ENCODE data around the gene FRAS1. TPM values are rescaled to one million over a fixed set of nuclear protein-coding genes. Genes with fewer than 3 reads are reported as not detected.

FRAS1 gene
- total RNA-seq, 1 experiment from 2014 or later = 0.23 TPM

DNA sequence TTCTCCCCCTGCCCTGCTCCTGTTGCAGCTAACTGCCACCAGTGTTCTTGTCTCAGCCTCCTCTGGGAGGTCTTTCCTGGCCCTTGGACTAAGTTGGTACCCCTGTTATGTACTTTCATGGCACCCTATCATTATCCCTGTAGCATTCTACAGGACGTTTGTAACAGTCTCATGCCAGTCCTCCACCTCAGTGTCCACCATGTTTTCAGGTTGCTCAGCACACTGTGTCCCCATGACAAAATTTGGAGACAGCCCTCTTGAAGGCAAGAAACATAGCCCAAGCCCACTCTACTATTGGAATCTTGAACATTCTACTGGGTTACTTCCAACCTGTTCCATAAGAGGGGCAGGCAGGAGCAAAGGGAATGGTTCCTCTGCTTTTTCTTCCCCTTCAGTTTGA, 300.0 kb downstream of the FRAS1 start:
- in situ Hi-C loops (cut with HindIII; ENCODE audit: low pct_unique_long_range_greater_than_20kb, low sequenced_read_pairs) = no loop called here
- ATAC-seq = no peak
- Histone ChIP-seq H3K4me1 (ENCODE audit: control insufficient read depth, insufficient read depth, low read length) (no peaks in the 10 kb centered on the region), H3K36me3 (ENCODE audit: control insufficient read depth, insufficient read depth, low read length) (no peaks in the 10 kb centered on the region), H3K27me3 (ENCODE audit: control insufficient read depth, insufficient read depth, low read length) (no peaks in the 10 kb centered on the region), H3K4me3 (ENCODE audit: low read depth in 2 of 2, low read length in 2 of 2) (no peak overlapping the region), H3K27ac (ENCODE audit: low read length) (no peak overlapping the region), H3K9me3 (ENCODE audit: control insufficient read depth, insufficient read depth, low read depth, low read length) (no peaks in the 10 kb centered on the region)
- BruUV-seq (replicated peaks) = no TSS peak
- TF ChIP-seq, protein P1, sequence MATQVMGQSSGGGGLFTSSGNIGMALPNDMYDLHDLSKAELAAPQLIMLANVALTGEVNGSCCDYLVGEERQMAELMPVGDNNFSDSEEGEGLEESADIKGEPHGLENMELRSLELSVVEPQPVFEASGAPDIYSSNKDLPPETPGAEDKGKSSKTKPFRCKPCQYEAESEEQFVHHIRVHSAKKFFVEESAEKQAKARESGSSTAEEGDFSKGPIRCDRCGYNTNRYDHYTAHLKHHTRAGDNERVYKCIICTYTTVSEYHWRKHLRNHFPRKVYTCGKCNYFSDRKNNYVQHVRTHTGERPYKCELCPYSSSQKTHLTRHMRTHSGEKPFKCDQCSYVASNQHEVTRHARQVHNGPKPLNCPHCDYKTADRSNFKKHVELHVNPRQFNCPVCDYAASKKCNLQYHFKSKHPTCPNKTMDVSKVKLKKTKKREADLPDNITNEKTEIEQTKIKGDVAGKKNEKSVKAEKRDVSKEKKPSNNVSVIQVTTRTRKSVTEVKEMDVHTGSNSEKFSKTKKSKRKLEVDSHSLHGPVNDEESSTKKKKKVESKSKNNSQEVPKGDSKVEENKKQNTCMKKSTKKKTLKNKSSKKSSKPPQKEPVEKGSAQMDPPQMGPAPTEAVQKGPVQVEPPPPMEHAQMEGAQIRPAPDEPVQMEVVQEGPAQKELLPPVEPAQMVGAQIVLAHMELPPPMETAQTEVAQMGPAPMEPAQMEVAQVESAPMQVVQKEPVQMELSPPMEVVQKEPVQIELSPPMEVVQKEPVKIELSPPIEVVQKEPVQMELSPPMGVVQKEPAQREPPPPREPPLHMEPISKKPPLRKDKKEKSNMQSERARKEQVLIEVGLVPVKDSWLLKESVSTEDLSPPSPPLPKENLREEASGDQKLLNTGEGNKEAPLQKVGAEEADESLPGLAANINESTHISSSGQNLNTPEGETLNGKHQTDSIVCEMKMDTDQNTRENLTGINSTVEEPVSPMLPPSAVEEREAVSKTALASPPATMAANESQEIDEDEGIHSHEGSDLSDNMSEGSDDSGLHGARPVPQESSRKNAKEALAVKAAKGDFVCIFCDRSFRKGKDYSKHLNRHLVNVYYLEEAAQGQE (IDR thresholded peaks at IDR 0.05; ENCODE audit: insufficient read depth in 1 of 2, low read depth in 2 of 2, low read length in 1 of 2) = no peak
- TF ChIP-seq, protein P2, sequence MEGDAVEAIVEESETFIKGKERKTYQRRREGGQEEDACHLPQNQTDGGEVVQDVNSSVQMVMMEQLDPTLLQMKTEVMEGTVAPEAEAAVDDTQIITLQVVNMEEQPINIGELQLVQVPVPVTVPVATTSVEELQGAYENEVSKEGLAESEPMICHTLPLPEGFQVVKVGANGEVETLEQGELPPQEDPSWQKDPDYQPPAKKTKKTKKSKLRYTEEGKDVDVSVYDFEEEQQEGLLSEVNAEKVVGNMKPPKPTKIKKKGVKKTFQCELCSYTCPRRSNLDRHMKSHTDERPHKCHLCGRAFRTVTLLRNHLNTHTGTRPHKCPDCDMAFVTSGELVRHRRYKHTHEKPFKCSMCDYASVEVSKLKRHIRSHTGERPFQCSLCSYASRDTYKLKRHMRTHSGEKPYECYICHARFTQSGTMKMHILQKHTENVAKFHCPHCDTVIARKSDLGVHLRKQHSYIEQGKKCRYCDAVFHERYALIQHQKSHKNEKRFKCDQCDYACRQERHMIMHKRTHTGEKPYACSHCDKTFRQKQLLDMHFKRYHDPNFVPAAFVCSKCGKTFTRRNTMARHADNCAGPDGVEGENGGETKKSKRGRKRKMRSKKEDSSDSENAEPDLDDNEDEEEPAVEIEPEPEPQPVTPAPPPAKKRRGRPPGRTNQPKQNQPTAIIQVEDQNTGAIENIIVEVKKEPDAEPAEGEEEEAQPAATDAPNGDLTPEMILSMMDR (IDR thresholded peaks at IDR 0.05) = no peak
- ChIA-PET POLR2A (no interaction called here), CTCF (no interaction called here)
- DNase-seq (ENCODE audit: low read depth, low spot score) = no peak
- intact Hi-C loops (cut with micrococcal nuclease; ENCODE audit: unreplicated experiment) = no loop called here

DNA sequence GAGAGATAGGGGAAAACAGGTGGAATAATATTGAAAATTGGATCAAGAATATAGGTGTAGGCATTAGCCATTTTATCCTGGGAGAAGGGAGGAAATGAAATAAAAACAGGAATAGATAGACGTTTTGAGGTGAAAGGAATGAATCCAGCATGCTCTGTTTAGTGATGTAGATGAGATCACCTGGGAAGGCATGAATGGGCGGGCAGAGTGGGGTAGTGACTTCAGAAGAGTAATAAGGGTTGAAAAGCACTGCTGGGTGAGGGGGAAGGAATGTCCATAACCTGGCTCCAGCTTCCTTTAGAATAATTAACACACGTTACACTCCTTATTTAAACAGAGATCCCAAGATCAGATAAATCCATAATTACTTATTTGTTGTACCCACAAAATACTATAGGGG, 303.3 kb downstream of the FRAS1 start:
- TF ChIP-seq, protein P2 (IDR thresholded peaks at IDR 0.05) = no peak
- no peak for TF ChIP-seq SIN3A (IDR thresholded peaks at IDR 0.05; ENCODE audit: borderline replicate concordance, insufficient read depth, low read depth, low read length)
- no peak for TF ChIP-seq POLR2AphosphoS5 (IDR thresholded peaks at IDR 0.05; ENCODE audit: low read depth, low read length)
- TF ChIP-seq, protein P1 (IDR thresholded peaks at IDR 0.05; ENCODE audit: insufficient read depth in 1 of 2, low read depth in 2 of 2, low read length in 1 of 2) = no peak
- TF ChIP-seq TCF7L2 (IDR thresholded peaks at IDR 0.05; ENCODE audit: low read depth, low read length) = no peak
- no TSS peak for BruUV-seq (replicated peaks)
- H3K36me3 ChIP-seq (ENCODE audit: control insufficient read depth, insufficient read depth, low read length) = no peaks in the 10 kb centered on the region
- H3K4me1 ChIP-seq (ENCODE audit: control insufficient read depth, insufficient read depth, low read length) = no peaks in the 10 kb centered on the region
- ChIA-PET CTCF (no interaction called here), POLR2A (no interaction called here)
- intact Hi-C loops (cut with micrococcal nuclease; ENCODE audit: unreplicated experiment) (no loop called here), in situ Hi-C loops (cut with HindIII; ENCODE audit: low pct_unique_long_range_greater_than_20kb, low sequenced_read_pairs) (no loop called here)
- ATAC-seq (no peak), DNase-seq (ENCODE audit: low read depth, low spot score) (no peak)
- no peak overlapping the region for H3K4me3 ChIP-seq (ENCODE audit: low read depth in 2 of 2, low read length in 2 of 2)
- H3K27me3 ChIP-seq (ENCODE audit: control insufficient read depth, insufficient read depth, low read length) = no peaks in the 10 kb centered on the region
- H3K9me3 ChIP-seq (ENCODE audit: control insufficient read depth, insufficient read depth, low read depth, low read length) = no peaks in the 10 kb centered on the region
- H3K27ac ChIP-seq (ENCODE audit: low read length) = no peak overlapping the region

Data from Panc1 (cell line).